K562 (cell line): ENCODE results near the gene HPS1. TPM values are rescaled to one million over a fixed set of nuclear protein-coding genes. Genes with fewer than 3 reads are reported as not detected.

ENCODE experiments used
- ATAC-seq: fragments of 200-7000 bp; cut with Tn5 transposase; 3 replicates; pipeline ENCODE4 v1.9.1; 2020; ENCODE audit warnings: moderate library complexity
- BruUV-seq: library from RNA; stranded (reverse); fragments of 400-500 nt; replicated peaks from 2 replicates; lab custom pipeline; 2021; lab: Mats Ljungman, UMichigan
- CTCF ChIA-PET: fragments of 300-600 bp; formaldehyde crosslinking; extraction: SDS; loops from one replicate; lab custom pipeline; 2021; ENCODE audit warnings: low intra/inter-chr PET ratio; lab: Yijun Ruan, JAX
- POLR2A ChIA-PET: fragments of 300-600, 350-650 bp; sonication (Branson Sonifier 250); formaldehyde crosslinking; extraction: SDS; loops from one replicate; lab custom pipeline; 2021; ENCODE audit warnings: antibody characterized with exemption, inconsistent platforms; lab: Yijun Ruan, JAX
- DNase-seq, 4 experiments: peaks; one replicate each; pipeline versions ENCODE4 v3.0.0 to v3.0.0-alpha.2; 2011 to 2018; ENCODE audit warnings: low spot score in 3 of 4, mixed read lengths in 3 of 4; ENCODE audit errors: extremely low read depth in 1 of 4
- FAIRE-seq: peaks from 2 replicates; lab custom pipeline; 2011; peaks lifted over from hg19 to GRCh38; lab: Jason Lieb, UNC
- H2AFZ ChIP-seq: 2 replicates; pipeline ENCODE4 v1.6.0; 2011; ENCODE audit warnings: low read depth, low read length, control low read depth, inconsistent platforms
- H3K27ac ChIP-seq: fragments of 200-600 bp; 3 replicates; pipeline ENCODE4 v1.8.0; 2011; ENCODE audit warnings: low read depth, mild to moderate bottlenecking, control low read depth, inconsistent platforms, low read length, moderate library complexity, mixed read lengths; ENCODE audit errors: extremely low read depth
- H3K27me3 ChIP-seq, 2 experiments: fragments of 300-600 bp in 1 of 2; 2 replicates in 1 of 2; 3 replicates in 1 of 2; pipeline versions ENCODE4 v1.6.0 to v1.8.0; 2011; ENCODE audit warnings: inconsistent platforms in 2 of 2, low read length in 2 of 2, mild to moderate bottlenecking in 1 of 2, mixed read lengths in 1 of 2, moderate library complexity in 1 of 2; ENCODE audit not compliant: control insufficient read depth in 2 of 2, insufficient read depth in 2 of 2
- H3K36me3 ChIP-seq: fragments of 300-600 bp; 3 replicates; pipeline ENCODE4 v1.8.0; 2011; ENCODE audit warnings: mild to moderate bottlenecking, low read length, inconsistent platforms; ENCODE audit not compliant: control insufficient read depth, insufficient read depth
- H3K4me1 ChIP-seq, 2 experiments: fragments of 200-600 bp in 1 of 2; replicated peaks in 1 of 2; 2 replicates in 1 of 2; 3 replicates in 1 of 2; pipeline versions ENCODE4 v1.5.1 to v1.8.0; 2011; ENCODE audit warnings: inconsistent platforms in 2 of 2, low read length in 2 of 2, mild to moderate bottlenecking in 1 of 2, mixed read lengths in 1 of 2, moderate library complexity in 1 of 2; ENCODE audit not compliant: control insufficient read depth in 2 of 2, insufficient read depth in 2 of 2
- H3K4me2 ChIP-seq: 2 replicates; pipeline ENCODE4 v1.6.1; 2011; ENCODE audit warnings: low read length, control low read depth, inconsistent platforms, mixed read lengths; ENCODE audit not compliant: insufficient read depth
- H3K4me3 ChIP-seq: fragments of 200-600 bp; sonication (generic), shearing (Covaris generic); 2 replicates; pipeline ENCODE4 v1.5.1; 2016; ENCODE audit warnings: control low read depth, inconsistent platforms
- H3K79me2 ChIP-seq: fragments of 200-600 bp; 3 replicates; pipeline ENCODE4 v1.8.0; 2011; ENCODE audit warnings: low read length, inconsistent platforms; ENCODE audit not compliant: control insufficient read depth, insufficient read depth
- H3K9ac ChIP-seq, 2 experiments: 2 replicates each; pipeline versions ENCODE4 v1.6.0 to v1.6.1; 2011; ENCODE audit warnings: low read depth in 2 of 2, low read length in 2 of 2, control low read depth in 1 of 2, inconsistent platforms in 1 of 2, mild to moderate bottlenecking in 1 of 2, mixed read lengths in 1 of 2; ENCODE audit not compliant: insufficient read depth in 1 of 2
- H3K9me1 ChIP-seq: one replicate; pipeline ENCODE4 v1.6.0; 2011; ENCODE audit warnings: inconsistent platforms, mild to moderate bottlenecking, low read length, moderate library complexity; ENCODE audit not compliant: control insufficient read depth, insufficient read depth
- H3K9me3 ChIP-seq: replicated peaks from 2 replicates; pipeline ENCODE4 v1.5.1; 2011; ENCODE audit warnings: low read depth, low read length, inconsistent platforms; ENCODE audit not compliant: control insufficient read depth, insufficient read depth
- H4K20me1 ChIP-seq: replicated peaks from 2 replicates; pipeline ENCODE4 v1.6.1; 2011; ENCODE audit warnings: low read length, inconsistent platforms, mixed read lengths; ENCODE audit not compliant: control insufficient read depth, insufficient read depth
- RBM14 ChIP-seq: fragments of 200-400 bp; formaldehyde crosslinking; IDR thresholded peaks from 2 replicates; pipeline ENCODE4 v1.6.1; 2018; ENCODE audit warnings: low read depth, mild to moderate bottlenecking, low read length, moderate library complexity, borderline replicate concordance; ENCODE audit not compliant: insufficient read depth
- ZNF165 ChIP-seq: fragments of 250-450 bp; sonication (Bioruptor Pico); IDR thresholded peaks from 2 replicates; pipeline ENCODE4 v1.4.0; 2020; ENCODE audit warnings: borderline replicate concordance
- ZNF197 ChIP-seq: fragments of 200-800 bp; sonication (Bioruptor generic); IDR thresholded peaks from 2 replicates; pipeline ENCODE4 v1.6.1; 2016; ENCODE audit warnings: low read depth, missing genetic modification characterization, missing compliant biosample characterization
- ZNF3 ChIP-seq: fragments of 250-450 bp; sonication (Bioruptor Pico); IDR thresholded peaks from 2 replicates; pipeline ENCODE4 v1.5.0; 2021; ENCODE audit warnings: mild to moderate bottlenecking, moderate library complexity
- ZNF551 ChIP-seq: fragments of 250-450 bp; sonication (Bioruptor Pico); IDR thresholded peaks from 2 replicates; pipeline ENCODE4 v1.5.0; 2021; ENCODE audit warnings: mild to moderate bottlenecking, moderate library complexity
- WGBS: fragments of 100-300 bp; shearing (Covaris generic); methylation state at CpG from one replicate; pipeline ENCODE4 v1.1.6; 2016; ENCODE audit warnings: low coverage, mixed read lengths; ENCODE audit not compliant: insufficient coverage; ENCODE audit errors: missing lambda C conversion rate; 5-methylcytosine and 5-hydroxymethylcytosine counted together
- in situ Hi-C: fragments of 300-500 bp; cut with MboI; formaldehyde crosslinking; loops from 4 replicates; pipeline ENCODE4 v1.15.0; 2018; ENCODE audit warnings: inconsistent platforms, mixed read lengths
- intact Hi-C: fragments of 100-400 bp; cut with micrococcal nuclease; formaldehyde crosslinking; loops from 2 replicates; pipeline ENCODE4 v1.14.2; 2022
- polyA plus RNA-seq, 8 experiments: library from polyadenylated mRNA; depleted of rRNA in 4 of 8; stranded (reverse) in 5 of 8; unstranded in 3 of 8; fragments of >200 nt; fragmentation: Nextera tagmentation in 2 of 8; fragmentation: Illumina TruSeq in 1 of 8; extraction: Ambion mirVana in 2 of 8; extraction: Trizol in 1 of 8; gene quantifications; 2 replicates each; pipeline versions ENCODE4 v1.2.1 to v1.2.3, GENCODE V29; 2011 to 2014; ENCODE audit warnings: inconsistent platforms in 1 of 8, missing spikeins in 1 of 8
- total RNA-seq, 7 experiments: library from RNA; depleted of rRNA in 6 of 7; stranded (reverse); fragments of >200 nt in 6 of 7; fragmentation: Illumina TruSeq in 2 of 7; extraction: Trizol in 2 of 7; gene quantifications; 2 replicates each; pipeline versions ENCODE4 v1.2.1 to v1.2.3, GENCODE V29; 2011 to 2021; ENCODE audit warnings: low replicate concordance in 1 of 7
- TF ChIP-seq, protein P1 (sequence below): sonication (generic); formaldehyde crosslinking; IDR thresholded peaks from 2 replicates; pipeline ENCODE4 v1.8.0; 2022; ENCODE audit warnings: mild to moderate bottlenecking, missing genetic modification reagents, borderline replicate concordance
- TF ChIP-seq, protein P2 (sequence below), 2 experiments: IDR thresholded peaks; 2 replicates each; pipeline ENCODE4 v1.6.1; 2011; ENCODE audit warnings: borderline replicate concordance in 1 of 2, control low read depth in 1 of 2, low read depth in 1 of 2, low read length in 1 of 2, mild to moderate bottlenecking in 1 of 2, mixed read lengths in 1 of 2, moderate library complexity in 1 of 2; ENCODE audit not compliant: insufficient read depth in 1 of 2, insufficient read length in 1 of 2, poor library complexity in 1 of 2, severe bottlenecking in 1 of 2; ENCODE audit errors: extremely low read depth in 1 of 2
- TF ChIP-seq, protein P3 (sequence below): fragments of 200-800 bp; sonication (Bioruptor generic); IDR thresholded peaks from 2 replicates; pipeline ENCODE4 v1.6.1; 2017; ENCODE audit warnings: missing genetic modification characterization, missing compliant biosample characterization

The HPS1 gene
- total and polyA plus RNA-seq, 9 of the 15 experiments (the other 6 are each of a cell fraction or from before 2014, with no cell fraction given), result 18.1 to 43.6 (median 26.3) TPM

DNA sequence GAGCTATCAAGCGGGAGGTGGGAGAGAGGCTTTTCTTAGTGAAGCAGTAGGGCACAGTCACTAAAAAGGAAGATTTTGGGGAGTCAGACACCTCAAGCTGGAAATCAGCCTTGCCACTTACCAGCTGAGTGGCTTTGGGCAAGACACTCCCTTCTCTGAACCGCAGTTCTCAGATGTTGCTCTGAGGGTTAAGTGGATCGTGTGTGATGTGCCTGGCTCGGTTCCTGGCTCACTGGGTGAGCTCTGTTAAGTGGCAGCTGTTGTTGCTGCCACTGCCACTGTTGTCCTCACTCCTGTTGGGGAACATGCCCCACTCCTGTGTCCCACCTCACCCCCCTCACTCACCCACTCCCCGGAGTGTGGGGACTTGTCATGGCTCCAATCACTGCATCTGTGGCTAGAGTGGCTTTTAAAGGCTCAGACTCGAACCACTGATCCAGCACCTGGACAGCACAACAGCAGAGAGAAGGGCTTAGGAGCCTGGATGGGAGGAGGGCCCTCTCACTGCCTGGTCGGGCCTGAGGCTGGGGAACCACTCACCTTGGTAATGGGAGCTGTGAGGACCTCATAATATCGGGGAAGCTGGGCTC, 51.8 kb downstream of the HPS1 start (continued):
- TF ChIP-seq, protein P1, sequence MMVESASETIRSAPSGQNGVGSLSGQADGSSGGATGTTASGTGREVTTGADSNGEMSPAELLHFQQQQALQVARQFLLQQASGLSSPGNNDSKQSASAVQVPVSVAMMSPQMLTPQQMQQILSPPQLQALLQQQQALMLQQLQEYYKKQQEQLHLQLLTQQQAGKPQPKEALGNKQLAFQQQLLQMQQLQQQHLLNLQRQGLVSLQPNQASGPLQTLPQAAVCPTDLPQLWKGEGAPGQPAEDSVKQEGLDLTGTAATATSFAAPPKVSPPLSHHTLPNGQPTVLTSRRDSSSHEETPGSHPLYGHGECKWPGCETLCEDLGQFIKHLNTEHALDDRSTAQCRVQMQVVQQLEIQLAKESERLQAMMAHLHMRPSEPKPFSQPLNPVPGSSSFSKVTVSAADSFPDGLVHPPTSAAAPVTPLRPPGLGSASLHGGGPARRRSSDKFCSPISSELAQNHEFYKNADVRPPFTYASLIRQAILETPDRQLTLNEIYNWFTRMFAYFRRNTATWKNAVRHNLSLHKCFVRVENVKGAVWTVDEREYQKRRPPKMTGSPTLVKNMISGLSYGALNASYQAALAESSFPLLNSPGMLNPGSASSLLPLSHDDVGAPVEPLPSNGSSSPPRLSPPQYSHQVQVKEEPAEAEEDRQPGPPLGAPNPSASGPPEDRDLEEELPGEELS (CRISPR knock-in tag), result no peak
- TF ChIP-seq RBM14 (no peak), ZNF551 (CRISPR knock-in tag) (no peak), ZNF3 (CRISPR knock-in tag) (no peak), ZNF165 (no peak)

DNA sequence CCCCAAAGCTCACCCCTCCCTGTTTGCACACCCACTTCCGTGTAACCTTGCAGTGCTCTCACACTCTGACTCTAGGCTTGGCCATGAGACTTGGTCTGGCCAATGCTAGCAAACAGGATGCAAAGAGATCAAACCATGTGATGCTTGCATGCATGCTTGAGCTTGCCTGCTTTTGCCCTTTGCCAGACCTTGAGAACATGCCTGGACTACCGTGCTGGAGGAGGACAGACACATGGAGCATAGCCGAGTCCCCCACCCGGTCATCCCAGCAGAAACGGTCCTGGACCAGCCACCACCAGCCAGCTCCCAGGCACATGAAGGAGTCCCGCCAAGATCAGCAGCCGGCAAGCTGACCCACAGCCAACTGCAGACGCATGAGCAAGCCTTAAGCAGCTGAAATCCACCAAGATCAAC, 55.1 kb downstream of the HPS1 start:
- Histone ChIP-seq H4K20me1 (peaks cover 7% of the 10 kb centered on the region; the same call in 1 of the 2 replicates), H3K4me1 (peaks cover 0 to 6% of the 10 kb centered on the region in 2 experiments; a peak in 2 of 5 replicates), H3K4me3 (no peak overlapping the region), H3K27ac (no peak overlapping the region), H3K4me2 (no peak overlapping the region), H3K9me3 (no peaks in the 10 kb centered on the region), H3K27me3 (peaks cover 6 to 68% of the 10 kb centered on the region in 2 experiments; a peak in 4 of 5 replicates), H3K79me2 (no peaks in the 10 kb centered on the region), H3K9ac (no peak overlapping the region; a peak in 1 of 4 replicates), H3K36me3 (no peaks in the 10 kb centered on the region), H3K9me1 (no peaks in the 10 kb centered on the region), H2AFZ (no peak overlapping the region)
- TF ChIP-seq, protein P2, sequence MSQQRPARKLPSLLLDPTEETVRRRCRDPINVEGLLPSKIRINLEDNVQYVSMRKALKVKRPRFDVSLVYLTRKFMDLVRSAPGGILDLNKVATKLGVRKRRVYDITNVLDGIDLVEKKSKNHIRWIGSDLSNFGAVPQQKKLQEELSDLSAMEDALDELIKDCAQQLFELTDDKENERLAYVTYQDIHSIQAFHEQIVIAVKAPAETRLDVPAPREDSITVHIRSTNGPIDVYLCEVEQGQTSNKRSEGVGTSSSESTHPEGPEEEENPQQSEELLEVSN (IDR thresholded peaks at IDR 0.05; ENCODE audit: borderline replicate concordance in 1 of 2, extremely low read depth in 1 of 2, insufficient read depth in 1 of 2, insufficient read length in 1 of 2, low read depth in 1 of 2, low read length in 1 of 2, poor library complexity in 1 of 2, severe bottlenecking in 1 of 2), result peak in 1 of 2 experiments; percentile 17
- TF ChIP-seq ZNF197, result no peak
- TF ChIP-seq, protein P3, sequence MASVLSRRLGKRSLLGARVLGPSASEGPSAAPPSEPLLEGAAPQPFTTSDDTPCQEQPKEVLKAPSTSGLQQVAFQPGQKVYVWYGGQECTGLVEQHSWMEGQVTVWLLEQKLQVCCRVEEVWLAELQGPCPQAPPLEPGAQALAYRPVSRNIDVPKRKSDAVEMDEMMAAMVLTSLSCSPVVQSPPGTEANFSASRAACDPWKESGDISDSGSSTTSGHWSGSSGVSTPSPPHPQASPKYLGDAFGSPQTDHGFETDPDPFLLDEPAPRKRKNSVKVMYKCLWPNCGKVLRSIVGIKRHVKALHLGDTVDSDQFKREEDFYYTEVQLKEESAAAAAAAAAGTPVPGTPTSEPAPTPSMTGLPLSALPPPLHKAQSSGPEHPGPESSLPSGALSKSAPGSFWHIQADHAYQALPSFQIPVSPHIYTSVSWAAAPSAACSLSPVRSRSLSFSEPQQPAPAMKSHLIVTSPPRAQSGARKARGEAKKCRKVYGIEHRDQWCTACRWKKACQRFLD (CRISPR knock-in tag), result no peak
- no peak for ATAC-seq
- no TSS peak for BruUV-seq
- DNase-seq, result no peak
- FAIRE-seq, result no peak
- intact Hi-C loops (no loop called here), in situ Hi-C loops (no loop called here)
- CTCF ChIA-PET, result no interaction called here
- POLR2A ChIA-PET, result interaction anchor here (0.6 to 0.9 kb wide), 2 partner anchors 18 to 591 kb away, joined by 3 read pairs; no protein-coding TSS in a partner anchor
- WGBS, result 0% methylated on average over 5 of the region's 8 CpGs
